Testis (tissue), 2 donors: ENCODE data around the gene PRR29.

Source experiments
- CTCF ChIP-seq, 3 experiments: fragments of 450-650 bp in 2 of 3; fragments of 200-600 bp in 1 of 3; sonication (generic) in 1 of 3; IDR thresholded peaks; one replicate each; pipeline ENCODE4 v1.5.1; 2016 to 2019; ENCODE audit warnings: antibody characterized with exemption in 3 of 3, mild to moderate bottlenecking in 2 of 3, moderate library complexity in 1 of 3
- POLR2A ChIP-seq: fragments of 450-650 bp; IDR thresholded peaks from one replicate; pipeline ENCODE4 v1.6.1; 2017; ENCODE audit warnings: antibody characterized with exemption, mild to moderate bottlenecking, moderate library complexity

DNA sequence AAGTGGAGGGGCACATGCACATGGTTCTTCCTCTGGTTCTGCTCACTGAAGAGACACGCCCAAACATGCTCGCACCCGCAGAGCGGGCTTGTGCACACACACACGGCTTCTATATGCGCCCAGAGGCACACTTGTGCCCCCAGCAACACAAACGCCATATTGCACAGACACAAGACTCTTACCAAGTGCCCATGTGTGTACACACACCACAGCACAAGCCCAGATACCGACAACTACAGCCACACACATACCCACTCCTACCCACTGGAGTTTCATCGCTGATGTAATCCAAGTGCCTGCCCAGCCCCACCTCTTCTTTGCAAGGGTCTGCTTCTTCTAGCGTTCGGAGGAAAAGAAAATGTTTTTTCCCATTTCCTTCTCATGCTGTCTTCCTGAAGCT, 6.5 kb upstream of the PRR29 start:
- TF ChIP-seq CTCF (IDR thresholded peaks at IDR 0.05) (no peak), POLR2A (no peak)
